SKM-1 (cell line): ENCODE data around the gene KRT83.
"Not testable (repeated sequence)": the region's sequence is repeated elsewhere in the genome, so short reads cannot be mapped to it uniquely, and the experiment has no call there.

Experiments used
- DNase-seq: peaks from one replicate; lab custom pipeline; 2025; ENCODE audit not compliant: unreplicated experiment; lab: John Stamatoyannopoulos, UW

KRT83 gene

DNA sequence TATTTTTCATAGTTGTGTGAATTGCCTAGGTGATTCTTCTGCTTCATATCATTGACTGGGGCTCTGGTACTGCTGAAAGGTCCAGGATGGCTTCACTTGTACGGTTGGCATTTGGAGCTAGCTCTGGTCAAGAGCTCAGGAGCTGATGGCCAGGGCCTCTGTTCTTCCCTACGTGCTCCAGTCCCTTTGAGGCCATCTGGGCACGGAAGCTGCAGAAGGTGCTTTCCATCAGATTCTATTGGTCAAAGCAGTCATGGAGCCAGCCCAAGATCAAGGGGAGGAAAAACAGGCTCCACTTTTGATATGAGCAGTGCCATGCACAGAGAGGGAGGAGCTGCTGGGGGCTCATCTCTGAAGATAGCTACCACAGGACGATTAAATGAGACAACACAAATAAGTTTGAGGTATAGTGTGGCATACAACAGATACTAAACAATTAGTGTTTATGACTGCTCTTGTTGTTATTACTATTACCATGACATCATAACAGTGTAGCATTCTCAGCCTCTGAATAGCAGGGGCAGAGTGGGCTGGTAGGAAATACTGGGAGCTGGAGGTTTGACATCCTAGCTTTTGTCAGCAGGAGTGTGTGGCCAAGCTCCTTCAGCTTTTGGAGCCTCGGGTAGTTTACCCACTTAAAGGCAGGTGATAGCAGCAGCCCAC, 10.4 kb downstream of the KRT83 start:
- no peak for DNase-seq

DNA sequence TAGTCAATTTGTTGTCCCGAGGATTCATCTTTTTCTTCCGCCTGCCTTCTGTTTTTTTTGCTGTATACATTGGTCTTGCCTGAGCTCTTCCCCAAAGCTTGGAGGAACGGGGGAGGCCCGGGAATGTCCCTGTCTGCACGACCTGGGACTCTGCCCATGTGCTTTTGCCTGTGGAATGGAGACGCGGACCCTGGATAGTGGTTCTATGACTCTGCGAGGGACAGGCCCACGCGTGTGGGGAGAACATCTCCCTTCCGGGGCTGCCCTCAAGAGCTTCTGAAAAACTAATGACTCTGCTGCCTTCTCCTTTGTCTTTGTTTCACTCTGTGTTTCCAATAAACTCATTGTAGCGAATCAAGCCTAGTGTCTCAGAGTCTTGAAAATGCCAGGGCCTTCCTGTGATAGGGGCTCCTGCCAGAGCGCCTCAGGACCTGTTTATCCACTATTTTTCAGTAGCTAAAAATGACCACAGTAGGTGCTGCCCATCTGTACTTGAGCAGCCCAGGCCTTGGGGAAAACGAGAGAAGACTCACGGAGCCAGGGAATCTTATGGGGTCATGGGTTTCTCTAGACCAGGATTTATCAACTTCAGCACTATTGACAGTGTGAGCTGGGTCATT, 12.3 kb downstream of the KRT83 start:
- no peak for DNase-seq

DNA sequence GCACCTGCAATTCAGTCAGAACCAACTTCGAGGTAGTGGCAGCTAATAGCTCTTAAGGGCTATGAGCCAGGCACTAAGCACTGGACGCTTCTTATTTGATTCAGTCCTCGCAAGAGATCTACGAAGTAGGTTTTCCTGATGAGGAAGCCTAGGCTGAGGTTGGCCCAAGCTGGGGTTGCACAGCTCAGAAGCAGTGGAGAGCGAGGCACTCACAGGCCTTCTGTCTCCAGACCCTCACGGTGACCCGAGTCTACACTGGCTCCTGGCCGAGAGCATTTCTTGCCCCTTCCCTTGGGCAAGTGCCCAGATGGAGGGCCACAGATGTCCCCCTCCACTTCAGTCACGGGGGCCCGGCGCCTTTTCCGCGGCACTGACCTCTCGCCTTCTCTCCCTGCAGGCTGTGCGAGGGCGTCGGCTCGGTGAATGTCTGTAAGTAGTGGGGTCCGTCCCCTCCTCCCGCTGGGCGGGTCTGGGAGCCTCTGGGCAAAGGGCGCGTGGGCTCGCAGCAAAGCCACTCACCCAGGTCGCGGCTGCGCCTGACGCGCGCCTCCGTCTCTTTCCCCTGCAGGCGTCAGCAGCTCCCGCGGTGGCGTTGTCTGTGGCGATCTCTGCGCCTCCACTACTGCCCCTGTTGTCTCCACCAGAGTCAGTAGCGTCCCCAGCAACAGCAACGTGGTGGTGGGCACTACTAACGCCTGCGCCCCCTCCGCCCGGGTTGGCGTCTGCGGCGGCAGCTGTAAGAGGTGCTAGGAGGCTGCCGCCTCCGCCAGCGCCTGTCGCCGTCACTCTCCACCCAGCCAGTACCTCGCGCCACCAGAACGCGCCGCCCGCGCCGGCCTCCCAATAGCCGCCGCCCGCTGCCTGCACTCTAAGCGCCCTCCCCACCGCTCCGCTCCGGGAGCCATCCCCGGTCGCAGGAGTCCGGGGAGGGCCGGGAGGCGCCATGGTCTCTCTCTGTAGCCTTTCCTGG, 13.1 kb downstream of the KRT83 start:
- no peak for DNase-seq

DNA sequence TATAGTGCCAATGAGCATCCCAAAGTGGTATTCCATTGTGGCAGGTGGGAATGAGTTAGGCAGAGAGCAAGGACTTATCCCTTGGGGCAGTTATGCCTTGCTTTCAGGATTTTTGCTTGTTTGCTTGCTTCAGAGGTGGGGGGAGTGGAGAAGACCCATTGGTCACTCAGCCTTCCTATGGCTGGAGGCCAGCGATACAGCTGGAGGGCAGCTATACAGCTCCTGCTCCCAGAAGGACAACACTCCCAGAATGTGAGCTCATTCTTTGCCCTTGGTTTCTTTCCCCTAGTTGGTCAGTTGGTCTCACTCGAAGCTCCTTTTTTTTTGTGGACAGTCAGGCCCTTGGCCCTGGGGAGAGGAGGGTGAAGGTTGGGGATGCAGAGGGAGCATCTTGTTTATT, 14.5 kb downstream of the KRT83 start:
- DNase-seq, result no peak

DNA sequence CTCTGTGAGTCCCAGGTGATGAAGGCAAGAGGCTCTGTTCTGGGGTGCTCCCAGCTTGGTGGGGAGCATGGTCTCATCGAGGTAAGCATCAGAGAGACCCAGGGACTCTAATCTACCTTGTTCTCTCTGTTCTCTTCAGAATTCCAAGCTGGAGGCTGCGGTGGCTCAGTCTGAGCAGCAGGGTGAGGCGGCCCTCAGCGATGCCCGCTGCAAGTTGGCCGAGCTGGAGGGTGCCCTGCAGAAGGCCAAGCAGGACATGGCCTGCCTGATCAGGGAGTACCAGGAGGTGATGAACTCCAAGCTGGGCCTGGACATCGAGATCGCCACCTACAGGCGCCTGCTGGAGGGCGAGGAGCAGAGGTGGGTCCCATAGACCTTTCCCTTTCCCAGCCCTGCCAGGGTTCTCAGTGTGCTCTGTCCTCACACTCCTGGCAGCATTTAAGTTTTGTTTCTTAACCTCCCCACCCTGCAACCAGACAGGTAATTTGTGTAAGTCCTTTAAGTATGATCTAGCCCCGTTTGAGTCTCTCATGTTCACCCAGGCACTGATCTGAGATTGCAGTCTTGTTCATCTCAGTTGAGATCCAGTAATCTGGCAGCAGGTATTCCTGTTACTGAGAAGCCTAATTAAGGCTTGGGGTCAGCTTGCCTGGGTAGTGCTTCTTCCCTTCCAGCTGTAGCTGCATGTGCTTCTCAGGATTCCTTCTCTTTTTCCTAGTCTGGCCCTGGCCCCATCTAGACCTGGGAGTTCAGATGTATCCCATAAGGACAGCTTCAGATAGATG, 15.1 kb downstream of the KRT83 start:
- DNase-seq, result no peak

DNA sequence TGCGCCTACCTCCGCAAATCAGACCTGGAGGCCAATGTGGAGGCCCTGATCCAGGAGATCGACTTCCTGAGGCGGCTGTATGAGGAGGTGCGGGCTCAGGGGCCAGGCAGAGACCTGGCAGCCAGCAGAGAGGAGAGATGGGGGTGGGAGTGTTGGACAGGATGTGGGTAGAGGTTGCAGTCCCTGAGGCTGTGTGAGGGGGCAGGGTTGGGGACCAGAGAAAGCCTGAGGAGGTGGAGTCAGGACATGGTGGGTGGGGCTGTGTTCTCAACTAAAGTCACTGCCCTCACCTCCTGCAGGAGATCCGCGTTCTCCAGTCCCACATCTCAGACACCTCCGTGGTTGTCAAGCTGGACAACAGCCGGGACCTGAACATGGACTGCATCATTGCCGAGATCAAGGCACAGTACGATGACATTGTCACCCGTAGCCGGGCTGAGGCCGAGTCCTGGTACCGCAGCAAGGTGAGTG, 16.2 kb downstream of the KRT83 start:
- not testable (repeated sequence) for DNase-seq

DNA sequence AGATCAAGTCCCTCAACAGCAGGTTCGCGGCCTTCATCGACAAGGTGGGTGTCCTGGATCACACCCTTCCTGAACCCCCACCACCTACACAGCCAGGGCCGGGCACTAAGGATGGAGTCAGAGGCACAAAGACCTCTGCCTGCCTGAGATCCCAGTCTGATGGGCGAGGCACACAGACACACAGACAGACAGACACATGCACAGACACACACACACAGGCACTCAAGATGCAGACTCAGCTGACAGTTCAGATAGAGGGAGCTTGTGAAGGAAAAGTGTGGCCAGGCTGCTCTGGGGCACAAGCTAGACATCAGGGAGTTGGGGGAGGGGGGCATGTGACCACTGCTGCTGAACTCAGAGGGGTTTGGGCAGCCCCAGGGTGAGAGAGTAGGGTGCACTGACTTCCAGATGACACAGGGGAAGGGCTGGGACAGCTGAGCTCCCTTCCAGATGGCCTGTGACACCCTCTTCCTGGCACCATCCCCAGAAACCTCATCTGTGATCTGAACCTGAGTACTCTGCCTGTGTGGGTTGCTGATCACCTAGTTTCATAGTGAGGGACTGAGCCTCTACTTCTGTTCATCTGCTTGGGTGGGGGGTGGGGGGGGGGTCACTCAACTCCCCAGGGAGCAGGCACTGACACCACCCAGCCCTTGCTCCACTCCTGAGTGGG, 18.8 kb downstream of the KRT83 start:
- not testable (repeated sequence) for DNase-seq

DNA sequence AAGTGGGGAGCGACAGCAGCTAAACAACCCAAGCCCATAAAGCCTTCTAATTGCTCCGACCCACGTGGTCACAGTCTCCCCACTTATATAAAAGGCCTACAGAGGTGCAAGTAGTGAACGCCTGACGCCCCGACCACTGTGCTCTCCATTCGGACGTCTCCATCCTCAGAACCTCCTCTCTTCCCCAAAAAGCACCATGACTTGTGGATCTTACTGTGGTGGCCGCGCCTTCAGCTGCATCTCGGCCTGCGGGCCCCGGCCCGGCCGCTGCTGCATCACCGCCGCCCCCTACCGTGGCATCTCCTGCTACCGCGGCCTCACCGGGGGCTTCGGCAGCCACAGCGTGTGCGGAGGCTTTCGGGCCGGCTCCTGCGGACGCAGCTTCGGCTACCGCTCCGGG, 19.5 kb downstream of the KRT83 start:
- not testable (repeated sequence) for DNase-seq

DNA sequence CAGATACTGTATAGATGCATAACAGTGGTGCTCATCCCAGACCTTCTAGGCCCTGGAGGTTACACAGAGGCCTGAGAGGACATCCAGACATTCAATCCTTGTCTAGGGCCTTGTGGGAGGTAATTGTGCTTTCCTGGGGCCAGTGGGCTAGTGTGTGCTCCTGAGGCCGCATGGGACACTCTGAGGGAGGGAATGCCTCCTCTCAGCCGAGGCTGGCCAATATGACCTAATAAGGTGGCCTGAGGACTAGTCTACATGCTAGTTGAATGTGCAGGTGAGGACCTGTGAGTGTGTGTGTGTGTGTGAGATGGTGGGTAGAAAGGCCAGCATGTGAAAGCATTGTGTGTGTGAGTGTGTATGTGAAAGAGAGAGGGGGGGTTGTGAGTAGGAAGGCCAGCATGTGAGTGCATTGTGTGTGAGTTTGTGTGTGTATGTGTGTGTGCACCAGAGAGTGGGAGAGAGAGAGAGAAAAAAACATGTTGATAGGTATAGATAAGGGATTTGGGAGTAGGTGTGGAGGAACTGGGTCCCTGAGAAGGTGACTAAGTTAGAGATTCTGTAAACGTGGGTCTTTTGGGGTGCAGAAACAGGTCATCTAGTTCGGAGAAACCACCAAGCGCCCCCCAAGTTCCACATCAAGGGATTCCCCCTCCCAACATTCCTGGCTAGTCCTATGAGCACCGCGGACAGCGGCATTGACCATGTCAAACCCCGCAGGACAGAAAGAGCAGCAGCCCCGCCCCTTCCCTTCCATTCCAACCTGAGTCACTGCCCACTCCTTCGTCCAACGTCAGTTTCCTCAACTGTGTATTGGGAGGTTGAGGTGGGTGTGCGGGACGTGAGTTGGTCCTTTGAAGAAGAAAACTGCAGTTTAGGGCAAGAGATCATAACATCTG, 20.2 kb downstream of the KRT83 start:
- DNase-seq, result no peak

DNA sequence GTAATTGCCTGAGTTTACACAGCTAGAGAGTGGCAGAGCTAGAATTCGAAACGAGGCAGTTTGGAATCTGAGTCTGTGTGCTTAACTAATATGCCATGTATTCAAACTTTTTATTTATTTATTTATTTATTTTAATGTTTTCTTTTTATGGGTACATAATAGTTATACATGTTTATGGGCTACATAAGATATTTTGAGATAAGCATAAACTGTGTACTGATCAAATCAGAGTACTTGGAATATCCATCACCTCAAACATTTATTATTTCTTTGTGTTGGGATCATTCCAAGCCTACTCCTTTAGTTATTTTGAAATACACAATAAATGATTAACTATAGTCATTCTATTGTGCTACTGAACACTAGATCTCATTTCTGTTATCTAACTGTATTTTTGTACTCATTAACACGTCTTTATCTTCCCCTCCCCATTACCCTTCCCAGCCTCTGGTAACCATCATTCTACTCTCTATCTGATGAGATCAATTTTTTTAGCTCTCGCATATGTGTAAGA, 22.5 kb downstream of the KRT83 start:
- DNase-seq, result no peak

DNA sequence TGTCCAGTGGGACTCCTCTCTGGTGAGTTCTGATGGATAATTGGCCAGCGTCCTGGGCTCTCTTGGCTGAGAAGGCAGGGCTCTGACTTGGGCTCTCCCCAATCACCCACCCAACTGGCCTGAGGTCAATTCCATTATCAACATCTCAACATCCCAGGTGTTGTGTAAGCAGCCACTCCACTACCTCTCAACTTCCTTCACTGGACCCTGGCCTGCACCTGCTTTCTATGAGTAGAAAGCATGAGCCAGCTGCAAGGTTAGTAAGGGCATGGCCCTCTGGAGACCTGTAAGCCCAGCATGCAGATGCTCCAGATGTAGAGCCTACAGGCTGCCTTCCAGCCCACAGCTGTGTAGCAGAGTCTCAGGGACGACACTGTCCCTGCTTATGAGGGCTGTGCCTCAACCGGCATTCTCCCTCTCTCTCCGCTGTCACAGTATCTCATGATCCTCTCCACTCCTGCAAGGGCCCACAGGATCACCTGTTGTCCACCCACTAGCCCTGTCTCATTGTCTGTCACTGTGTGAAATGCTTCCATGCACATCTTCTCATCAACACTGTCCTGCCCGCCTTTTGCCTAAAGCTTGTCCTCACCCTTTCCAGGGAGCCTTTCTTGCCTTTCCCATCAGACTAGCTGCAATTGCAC, 24.5 kb downstream of the KRT83 start:
- no peak for DNase-seq

DNA sequence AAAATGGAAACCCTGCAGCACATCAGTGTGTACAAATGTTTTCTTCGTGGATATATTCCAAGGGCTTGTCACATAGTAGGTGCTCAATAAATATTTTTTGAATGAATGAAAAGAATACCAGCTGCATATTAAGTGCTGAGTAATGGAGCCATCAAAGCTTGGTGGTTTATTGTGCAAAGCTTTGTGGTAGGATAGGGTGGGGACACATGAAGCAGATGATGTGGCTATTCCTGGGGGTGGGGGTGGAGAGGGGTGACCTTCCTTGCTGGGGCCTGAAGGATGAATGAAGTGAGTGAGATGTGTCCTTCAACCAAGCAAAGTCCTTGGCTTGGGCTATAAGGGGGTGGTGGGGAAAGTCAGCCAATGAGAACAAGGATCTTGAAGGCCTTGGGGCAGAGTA, 25.5 kb downstream of the KRT83 start:
- no peak for DNase-seq

DNA sequence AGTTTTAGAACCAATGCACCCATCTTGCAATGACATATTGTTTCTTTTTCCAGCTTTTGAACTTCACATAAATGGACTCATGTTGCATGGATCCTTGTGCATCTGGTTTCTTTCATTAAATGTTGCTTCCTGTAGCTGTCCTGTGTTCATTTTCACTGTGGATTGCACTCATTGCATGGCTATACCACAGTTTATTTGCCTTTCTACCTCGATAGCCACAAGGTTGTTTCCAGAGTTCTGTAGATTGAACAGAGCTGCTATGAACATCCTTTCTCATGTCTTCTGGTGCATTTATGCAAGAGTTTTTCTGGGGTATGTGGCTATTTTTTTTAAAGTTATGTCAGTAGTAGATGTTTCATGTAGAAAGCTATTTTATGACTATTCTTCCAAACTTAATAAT, 26.4 kb downstream of the KRT83 start:
- no peak for DNase-seq

DNA sequence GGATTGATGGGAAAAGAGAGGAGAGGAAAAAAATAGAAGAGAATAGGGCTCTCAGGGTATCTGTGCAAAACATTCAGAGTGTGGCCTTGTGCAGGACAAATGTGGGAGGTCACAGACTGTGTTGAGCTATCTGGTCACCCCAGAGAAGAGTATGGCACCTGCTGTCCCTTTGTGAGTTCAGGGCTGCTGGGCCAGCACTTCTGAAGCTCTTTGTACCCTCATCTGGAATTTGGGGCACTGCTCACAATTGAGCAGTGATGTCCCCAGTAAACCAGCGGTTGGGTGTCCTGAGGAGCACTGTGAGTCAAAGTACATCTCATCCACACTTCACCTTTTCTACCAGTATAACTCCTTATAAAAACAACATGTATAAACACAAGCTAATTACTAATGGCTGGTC, 27.3 kb downstream of the KRT83 start:
- DNase-seq, result no peak

DNA sequence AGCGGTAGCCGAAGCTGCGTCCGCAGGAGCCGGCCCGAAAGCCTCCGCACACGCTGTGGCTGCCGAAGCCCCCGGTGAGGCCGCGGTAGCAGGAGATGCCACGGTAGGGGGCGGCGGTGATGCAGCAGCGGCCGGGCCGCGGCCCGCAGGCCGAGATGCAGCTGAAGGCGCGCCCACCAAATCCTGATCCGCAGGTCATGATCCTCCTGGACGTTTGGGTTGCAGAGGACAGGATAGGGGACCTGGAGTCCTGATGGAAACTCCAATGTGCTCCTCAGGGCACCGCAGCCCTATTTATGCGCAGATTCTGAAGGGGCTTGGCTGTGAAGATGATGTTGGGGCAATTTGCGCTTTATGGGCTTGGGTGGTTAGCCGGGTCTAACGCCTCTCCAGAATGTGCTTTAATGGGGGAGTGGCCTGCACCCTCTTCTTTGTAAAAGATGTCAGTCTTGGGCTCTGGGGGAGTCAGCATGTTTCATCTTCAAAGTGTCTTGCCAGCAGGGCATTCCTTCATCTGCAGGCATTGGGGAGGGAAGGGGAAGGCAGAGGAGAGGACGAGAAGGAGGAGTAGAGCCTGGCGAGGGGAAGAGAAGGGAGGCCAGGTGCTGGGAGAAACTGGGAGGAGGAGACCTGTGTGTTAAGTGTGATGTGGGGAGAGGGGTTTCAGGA, 29.8 kb downstream of the KRT83 start, which contains the start of gene KRT81:
TSS of gene KRT81 (minus strand) at position 268 of the 669 bp plus-strand sequence. CDS start at position 199, 69 bp downstream.
- no peak for DNase-seq

DNA sequence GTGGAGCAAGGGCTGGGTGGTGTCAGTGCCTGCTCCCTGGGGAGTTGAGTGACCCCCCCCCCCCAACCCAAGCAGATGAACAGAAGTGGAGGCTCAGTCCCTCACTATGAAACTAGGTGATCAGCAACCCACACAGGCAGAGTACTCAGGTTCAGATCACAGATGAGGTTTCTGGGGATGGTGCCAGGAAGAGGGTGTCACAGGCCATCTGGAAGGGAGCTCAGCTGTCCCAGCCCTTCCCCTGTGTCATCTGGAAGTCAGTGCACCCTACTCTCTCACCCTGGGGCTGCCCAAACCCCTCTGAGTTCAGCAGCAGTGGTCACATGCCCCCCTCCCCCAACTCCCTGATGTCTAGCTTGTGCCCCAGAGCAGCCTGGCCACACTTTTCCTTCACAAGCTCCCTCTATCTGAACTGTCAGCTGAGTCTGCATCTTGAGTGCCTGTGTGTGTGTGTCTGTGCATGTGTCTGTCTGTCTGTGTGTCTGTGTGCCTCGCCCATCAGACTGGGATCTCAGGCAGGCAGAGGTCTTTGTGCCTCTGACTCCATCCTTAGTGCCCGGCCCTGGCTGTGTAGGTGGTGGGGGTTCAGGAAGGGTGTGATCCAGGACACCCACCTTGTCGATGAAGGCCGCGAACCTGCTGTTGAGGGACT, 30.6 kb downstream of the KRT83 start:
- DNase-seq, result not testable (repeated sequence)
